CD4-positive, alpha-beta T cell treated with Interleukin-15 for 4 hours (primary cell): Measurements from ENCODE around the gene ARHGAP23.
"Not testable (repeated sequence)": the region's sequence is repeated elsewhere in the genome, so short reads cannot be mapped to it uniquely, and the experiment has no call there.

Source experiments
- DNase-seq: peaks from one replicate; pipeline ENCODE4 v3.0.0-alpha.2; 2020; ENCODE audit warnings: low spot score

ARHGAP23 gene

DNA sequence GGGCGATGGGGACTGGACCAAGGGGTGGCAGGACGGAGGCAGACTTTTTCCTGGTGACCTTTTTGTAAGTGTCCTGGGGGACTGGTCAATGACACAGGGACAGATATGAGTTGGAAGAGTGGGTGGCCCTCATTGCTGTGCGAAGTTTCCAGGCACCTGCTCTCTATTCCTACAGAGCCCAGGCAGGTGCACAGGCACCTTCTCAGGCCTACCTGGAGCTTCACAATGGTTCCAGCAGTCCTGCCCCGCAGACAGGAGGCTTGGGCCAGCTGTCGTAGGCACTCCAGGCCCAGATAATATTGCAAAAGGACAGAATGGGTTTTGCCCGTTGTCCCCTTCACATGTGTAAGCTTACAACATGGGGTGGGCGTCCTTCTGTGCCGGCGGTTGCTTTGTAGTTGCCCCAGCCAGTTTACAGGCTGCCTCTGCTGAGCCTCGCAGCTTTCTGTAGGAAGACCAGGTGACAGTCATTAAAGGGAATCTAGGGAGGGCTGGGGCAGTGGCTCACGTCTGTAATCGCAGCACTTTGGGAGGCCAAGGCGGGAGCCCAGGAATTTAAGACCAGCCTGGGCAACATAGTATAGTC lies 84.3 kb downstream of the ARHGAP23 start:
- no peak for DNase-seq

DNA sequence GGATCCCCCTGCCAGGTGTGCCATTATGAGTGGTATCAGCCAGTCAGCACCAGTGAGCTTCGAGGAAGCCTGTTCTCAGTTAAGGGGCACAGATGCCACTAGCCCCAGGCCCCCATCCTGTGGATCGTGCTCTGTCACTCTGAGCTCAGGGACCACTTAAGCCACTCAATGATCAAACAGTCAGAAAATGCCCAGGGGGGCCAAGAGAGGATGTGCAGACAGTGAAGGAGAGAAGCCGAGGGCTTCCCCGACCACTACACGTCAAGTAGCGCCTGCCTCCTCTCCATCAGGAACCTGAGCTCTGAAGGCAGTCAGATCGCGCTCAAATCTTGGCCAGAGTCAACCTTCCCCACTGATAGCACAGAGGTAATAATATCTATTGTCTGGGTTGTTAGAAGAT lies 98.3 kb downstream of the ARHGAP23 start:
- DNase-seq: not testable (repeated sequence)

DNA sequence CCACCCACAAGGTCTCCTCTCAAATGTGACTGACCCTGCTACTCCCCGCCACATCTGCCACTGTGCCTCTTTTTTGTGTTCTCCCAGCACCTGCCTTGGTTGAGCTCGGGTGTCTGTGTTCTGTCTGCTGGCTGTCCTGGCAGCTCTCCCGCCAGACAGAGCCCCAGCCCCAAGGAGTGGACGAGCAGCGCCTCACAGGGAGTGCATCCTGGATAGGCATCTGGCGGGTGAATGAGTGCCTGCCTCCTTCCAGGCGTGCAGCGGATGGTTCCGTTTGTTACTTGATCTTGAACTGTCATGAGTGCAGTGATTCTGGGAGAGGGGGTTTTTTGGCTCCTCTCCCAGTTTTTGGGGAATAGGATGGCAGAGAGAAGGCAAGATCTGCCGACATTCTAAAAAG lies 99.9 kb downstream of the ARHGAP23 start:
- not testable (repeated sequence) for DNase-seq

DNA sequence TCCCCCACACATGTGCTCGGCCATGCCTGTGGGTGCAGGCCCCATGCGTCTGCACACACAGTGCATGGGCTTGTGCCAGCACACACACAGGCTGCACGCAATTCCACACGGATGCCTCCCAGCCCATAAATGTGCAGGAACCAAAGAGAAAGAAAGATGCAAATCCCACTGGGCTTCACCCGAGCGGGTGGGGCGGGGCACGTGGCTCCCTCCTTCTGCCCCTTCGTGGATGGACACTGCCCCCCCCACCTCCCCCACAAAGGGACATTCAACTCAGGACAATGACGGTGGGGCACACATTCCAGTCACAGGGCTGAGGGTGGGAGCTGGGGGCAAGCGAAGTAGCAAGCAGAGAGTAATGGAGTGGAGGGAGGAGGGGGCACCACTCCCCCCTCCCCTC lies 102.6 kb downstream of the ARHGAP23 start:
- DNase-seq: not testable (repeated sequence)

DNA sequence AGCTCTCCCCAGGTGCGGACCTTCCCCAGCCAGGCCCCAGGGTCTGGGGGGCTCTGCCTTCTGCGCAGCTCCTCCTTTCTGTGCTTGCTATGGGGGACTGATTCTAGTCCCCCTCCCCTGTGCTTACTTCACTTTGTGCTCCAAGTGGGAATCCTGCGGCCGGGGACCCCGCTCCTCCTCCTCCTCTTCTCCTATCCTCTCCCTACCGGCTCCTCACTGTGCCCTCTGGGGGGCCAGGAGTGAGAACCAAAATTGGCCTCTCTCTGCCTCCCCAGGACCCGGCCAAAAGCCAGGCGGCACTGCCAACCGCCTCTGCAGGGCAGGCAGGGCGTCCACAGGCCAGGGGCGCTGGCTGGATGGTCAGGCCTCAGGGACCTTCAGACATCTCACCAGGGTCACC lies 103.5 kb downstream of the ARHGAP23 start:
- not testable (repeated sequence) for DNase-seq

DNA sequence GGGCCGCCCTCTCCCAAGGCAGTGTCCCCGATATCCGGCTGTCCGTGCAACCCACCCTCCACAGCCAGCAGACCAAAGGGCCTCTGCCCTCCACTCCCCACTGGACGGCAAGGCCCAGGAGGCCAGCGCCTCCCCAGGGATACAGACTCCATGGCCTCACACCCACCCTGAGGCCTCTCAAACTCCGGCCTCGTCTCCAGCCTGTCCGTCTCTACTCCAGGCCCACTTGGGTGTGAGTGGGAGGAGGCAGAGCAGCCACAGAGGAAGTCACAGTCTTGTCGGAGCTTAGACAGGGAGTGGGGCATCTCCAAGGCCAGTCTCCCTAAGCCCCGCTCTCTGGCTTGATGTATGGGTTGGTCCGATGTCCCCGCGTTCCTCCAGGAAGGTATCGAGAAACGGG lies 104.2 kb downstream of the ARHGAP23 start:
- no peak for DNase-seq

DNA sequence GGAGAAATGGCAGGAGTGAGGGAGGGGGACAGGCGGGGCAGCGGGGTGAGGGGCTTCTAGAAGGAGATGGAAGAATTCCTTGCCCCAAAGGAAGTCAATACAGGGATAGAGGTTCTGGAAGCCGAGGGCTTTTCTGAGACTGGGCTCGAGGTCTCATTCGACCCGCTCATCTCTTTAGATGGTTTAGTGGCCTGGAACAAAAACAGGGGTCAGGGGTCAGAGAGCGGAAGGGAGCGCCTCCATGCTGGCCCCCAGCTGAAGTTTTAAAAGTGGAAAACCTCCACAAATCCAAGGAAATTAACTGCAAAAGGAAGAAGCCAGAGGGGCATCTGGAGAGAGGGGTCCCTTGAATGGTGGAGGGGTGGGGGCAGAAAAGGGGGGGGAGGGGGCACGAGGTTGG lies 105.0 kb downstream of the ARHGAP23 start:
- DNase-seq: no peak

DNA sequence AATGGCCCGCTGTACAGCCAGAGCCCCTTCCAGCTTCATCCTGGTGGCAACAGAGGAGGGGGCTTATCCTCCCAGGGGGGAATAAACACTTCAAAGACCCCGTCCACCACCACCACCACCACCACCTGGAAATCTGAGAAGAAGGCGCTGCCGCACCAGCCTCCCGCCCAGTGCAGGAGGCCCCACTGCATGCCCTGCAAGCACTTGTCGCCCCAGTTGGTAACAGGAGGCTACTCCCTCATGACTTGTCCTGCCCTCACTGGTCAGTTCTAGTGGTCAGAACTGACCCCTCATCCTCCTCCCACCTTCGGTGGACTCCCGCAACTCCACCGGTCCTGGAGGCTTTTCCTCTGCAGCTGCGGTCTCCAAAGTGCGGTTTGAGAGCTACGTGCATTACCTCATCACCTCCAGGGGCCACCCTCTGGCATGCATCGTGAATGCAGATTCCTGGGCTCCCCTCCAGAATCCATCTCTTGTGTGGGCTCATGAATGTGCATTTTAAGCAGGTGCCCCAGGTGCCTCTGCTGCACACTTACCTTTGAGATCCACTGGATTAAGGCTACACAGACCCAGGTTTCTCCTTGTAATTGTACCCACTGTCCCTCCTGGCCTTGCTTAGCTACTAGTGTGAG lies 105.7 kb downstream of the ARHGAP23 start:
- no peak for DNase-seq

DNA sequence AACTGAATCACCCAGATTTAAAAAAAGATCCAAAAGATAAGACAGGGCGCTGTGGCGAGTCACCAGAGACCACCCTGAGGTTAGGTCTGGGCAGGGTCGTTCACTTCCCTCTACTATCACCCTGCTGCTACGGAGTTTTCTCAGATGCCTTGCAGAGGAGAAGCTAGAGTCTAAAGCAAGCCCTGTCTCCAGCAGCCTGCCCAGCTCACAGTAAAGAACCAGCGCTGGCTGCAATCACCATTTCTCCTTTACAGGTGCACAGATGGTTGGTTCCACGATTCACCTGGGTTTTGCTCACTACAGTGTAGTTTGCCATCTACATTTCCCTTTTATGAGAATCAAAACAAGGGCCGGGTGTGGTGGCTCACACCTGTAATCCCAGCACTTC lies 106.2 kb downstream of the ARHGAP23 start:
- no peak for DNase-seq

DNA sequence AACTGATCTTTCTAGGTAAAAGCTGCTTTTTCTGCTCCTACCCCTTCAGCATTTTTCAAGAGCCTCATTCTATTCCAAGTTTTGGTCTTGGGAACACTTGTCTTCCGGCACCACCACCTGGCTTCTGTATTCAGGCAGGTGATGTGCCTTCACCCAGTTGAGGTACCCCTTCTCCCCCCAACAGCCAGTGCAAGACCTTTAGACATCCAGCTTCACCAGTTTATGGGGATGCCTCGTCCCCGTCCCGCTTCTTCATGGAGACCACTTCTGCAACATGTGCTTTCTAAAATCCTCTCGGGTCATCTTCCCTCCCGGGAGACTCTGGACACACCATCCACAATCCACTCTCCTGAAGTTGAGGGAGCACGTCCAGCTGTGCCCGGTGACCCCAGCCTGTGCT lies 107.6 kb downstream of the ARHGAP23 start:
- DNase-seq: no peak

DNA sequence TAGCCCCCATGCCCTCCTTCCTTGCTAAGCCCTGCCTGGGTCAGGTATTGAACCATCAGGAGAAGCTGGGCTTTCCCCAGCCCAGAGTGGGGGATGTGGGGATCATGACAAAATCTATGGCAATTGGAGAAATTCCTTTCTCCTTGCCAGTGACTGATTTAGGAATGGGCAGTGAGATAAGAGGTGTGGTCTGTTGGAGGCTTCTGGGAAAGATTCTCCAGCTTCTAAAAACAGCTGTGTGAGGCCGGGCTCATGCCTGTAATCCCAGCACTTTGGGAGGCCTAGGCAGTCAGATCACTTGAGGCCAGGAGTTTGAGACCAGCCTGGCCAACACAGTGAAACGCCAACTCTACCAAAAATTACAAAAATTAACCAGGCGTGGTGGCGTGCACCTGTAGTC lies 108.4 kb downstream of the ARHGAP23 start:
- DNase-seq: no peak

DNA sequence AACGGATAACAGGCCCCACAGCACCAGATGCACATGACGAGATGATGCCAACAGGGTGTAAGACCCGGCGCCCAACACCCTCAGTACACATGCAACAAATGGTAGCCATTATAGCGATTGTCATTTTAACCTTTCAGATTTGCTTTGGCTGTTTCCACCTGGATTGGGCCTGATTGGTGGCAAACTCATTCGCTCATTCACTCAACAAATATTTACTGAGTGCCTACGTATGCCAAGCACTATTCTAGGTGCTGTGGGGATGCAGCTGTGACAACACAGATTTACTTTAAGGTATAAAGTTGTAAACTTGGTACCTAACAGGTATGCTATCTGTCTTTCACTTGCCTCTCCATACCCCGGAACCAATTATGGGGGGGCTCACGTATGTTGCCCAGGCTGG lies 110.6 kb downstream of the ARHGAP23 start:
- no peak for DNase-seq

DNA sequence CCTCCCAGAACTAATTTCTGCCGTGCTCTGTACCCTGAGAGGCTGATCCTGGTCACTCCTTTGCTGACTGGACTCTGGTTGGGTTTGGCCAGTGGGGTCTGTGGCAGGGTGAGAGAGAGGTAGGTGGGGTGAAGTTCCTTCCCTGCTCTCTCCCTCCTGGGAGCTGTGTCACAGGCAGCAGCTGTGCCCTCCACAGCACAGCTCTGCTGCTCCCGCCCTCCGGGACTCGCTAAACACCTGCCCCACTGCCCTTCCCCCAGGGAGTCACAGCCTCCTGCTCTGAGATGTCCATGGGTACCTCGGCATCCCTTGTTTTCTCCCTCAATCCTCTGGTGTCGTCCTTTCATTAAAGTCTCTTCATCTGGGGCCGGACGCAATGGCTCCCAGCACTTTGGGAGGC lies 111.1 kb downstream of the ARHGAP23 start:
- no peak for DNase-seq

DNA sequence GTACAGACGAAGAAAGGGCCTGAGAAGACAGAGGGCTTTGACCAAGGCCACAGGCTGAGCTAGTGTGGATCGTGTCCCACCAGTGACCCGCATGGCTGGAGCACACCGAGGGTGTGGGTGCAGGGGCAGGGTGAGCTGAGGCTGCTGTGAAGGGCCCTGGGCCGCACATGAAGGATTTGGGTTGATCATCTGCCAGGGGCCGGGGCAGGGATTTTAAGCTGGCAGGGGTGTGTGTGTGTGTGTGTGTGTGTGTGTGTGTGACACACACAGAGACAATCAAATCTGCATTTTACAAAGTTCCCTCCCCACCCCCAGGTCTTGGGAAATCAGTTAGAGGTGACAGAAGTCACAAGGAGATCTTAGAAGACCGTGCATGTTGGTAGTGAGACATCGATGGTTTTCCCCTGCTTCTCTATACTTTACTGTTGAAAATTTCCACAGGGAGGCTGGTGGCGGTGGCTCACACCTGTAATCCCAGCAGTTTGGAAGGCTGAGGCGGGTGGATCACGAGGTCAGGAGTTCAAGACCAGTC lies 112.3 kb downstream of the ARHGAP23 start:
- DNase-seq: no peak

DNA sequence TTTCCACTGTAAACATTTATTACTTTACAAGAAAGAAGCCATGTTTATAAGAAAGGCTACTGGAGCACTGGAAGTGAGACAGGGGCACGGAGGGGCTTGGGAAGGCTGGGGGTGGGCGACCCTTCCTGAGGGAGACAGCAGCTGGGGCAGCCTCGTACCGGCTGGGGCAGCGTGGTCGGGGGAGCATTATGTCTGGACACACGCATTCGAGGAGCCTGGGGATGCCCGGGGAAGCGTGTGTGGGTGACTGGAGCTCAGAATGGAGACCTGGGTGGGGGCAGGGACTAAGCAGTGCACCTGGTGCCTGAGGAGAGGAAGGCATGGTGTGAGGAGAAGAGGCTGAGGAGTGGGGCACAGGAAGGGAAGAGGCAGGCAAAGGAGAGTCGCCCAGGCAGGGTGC lies 113.0 kb downstream of the ARHGAP23 start:
- no peak for DNase-seq

DNA sequence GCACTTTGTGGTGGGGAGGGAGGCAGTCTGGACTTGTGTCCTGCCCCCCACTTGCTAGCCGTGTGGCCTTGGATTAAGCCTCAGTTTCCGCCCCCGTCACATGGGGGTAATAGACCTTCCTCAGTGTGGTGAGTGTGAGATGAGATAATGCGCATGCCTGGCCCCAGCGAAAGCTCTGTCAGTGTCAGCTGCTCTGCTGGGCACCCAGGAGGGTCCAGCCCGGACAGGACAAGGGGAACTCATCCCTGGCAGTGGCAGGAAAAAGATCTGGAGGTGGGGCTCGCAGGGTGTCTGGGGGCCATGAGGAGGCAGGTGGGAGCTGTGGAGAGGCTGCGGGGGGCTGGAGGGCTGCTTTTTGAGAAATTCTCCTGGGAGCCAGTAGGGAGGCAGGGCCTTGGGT lies 114.0 kb downstream of the ARHGAP23 start:
- no peak for DNase-seq

DNA sequence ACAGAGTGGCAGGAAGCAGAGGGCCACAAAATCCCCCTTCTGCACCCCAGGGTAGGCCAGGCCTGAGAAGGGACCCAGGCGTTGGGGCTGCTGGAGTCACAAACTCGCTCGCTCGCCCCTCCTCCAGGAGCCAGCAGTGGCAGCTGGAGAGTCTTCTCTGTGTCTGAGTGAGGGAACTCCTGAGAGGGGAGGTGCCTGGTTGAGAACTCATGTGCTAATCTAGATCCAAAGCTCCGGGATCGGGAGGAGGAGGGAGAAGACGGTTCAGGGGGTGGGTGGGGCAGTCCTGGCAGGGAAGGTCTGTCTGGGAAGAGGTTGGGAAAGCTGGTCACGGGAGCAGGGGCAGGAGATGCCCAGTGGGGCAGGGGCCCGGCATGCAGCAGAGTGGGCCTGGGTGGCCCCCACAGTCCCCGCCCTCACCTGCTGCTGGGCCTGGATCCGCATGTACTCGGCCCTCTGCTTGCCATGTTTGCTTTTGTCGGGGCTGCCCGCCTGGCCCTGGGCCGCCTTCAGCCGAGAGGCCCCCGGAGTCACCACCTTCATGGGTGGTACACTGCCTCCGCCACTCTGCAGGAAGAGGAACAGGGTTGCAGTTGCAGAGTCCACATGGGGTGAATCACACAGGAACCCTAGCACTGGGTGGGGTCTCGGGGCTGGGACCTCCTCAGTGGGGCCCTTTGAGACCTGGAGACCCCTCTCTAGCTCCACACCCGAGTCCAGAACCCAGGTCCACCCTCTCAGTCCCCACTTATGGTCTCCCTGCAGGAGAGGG lies 115.3 kb downstream of the ARHGAP23 start:
- DNase-seq: no peak

DNA sequence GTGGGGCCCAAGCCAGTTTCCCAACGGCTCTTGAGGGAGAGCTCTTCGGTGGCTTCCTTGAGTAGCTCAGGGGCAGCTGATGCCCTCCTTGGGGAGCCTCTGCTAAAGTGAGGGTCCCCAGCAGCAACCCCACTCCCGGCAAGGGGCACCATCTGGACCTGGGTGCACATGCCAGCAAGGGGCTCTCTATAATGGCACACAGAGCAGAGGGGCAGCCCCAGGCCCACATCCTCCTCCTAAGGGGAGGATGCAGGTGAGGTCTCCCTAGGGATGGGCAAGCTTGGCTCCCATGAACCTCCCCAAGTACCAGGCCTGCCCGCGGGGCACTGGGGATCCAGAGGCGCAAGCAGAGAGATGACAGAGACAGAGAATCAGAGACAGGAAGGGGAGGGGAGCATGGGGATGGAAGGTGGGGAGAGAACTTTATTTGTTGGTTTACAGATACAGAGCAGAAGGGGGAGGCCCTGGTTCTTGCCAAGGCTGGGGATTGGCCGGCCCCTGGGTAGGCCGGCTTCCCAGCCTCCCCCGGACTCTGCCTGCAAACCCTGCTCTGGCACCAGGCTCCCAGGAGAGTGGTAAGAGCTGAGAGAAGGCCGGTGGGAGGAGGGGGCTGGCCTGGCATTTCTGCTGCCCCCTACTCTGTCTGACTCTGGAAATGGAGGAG lies 116.0 kb downstream of the ARHGAP23 start:
- no peak for DNase-seq

DNA sequence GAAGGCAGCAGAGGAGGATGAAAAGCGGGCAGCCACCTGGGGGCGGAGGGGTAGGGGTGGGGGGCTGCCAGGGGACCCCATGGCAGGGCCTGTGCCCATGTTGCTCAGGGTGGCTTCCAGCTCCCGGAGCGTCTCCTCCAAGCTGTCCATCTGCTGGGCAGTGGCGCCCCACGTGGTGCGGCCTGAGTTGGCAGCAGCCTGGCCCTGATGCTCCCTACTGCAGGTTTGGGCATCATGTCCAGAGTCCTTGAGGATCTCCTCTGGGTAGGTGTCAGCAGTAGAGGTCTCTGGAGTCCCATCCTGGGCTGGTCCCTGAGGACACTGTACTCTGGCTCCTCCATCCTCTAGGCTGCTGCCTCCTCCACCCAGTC lies 116.6 kb downstream of the ARHGAP23 start:
- no peak for DNase-seq

DNA sequence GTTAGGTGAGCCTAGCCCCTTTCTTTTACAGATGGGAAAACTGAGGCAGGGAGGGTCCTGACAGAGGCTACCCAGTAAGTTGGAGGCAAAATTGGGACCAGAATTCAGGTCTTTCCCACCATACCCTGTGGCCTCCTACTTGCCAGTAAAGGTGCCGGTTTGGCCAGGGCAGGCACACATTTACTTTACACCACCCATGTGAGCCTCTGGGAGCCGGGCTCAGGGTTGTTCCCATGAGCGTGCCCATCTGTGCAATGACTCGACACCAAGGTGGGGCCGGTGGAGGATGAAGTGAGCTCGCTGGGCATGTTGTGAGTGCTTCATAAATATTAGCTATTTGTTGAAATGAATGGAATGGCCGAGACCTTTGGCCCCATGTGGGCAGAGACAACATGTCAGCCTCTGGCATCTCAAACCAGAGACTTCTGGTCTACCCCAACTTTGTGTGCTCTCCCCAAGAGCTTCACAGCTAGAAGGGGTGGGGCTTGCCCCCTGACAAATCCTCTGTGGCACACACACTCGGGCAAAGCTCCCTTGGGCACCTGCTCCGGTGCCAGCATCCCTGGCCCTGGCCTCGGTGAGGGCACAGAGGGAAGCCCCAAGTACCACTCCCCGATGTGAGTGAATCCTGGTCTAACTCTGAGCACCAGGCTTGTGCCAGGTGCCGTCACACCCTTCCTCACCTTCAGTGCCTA lies 117.4 kb downstream of the ARHGAP23 start:
- DNase-seq: no peak

DNA sequence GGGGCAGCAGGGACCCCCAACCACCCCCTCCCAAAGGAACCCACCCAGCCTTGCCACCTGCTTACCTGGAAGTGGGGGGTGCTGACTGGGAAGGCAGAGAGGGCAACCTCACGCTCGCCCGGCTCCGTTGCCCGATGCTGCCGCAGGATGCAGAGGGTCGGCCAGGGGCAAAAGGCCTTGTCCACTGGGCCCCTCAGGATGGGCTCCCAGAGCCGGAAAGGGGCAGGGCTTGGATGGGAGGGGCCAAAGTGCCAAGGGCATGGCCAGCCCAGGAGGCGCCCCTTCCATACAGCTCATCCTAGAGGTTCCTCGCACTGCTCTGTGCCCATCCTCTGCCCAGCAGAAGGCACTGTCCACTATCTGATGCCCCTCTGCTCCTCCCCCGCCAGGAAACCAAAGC lies 118.1 kb downstream of the ARHGAP23 start:
- DNase-seq: no peak

DNA sequence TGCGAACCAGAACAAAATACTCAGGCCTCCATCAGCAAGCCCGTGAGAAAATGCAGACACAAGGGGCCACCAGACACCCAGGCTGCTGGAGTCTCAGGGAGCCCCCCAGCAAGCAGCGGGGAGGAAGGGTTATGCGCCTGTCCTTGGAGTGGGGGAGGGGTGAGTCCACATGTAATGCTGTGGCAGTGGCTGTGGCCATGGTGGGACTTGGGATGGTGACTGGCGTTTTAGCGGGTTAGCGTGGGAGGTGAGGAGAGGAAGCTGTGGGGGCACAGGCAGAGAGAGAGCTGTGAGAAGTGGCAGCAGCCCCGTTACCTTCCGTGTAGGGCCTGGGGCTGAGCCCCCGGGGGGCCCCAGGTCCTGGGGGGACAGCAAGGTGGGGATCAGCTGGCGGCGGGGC lies 119.2 kb downstream of the ARHGAP23 start:
- DNase-seq: no peak
